CD14-positive monocyte (primary cell): ENCODE data around the gene APMAP. TPM values are rescaled to one million over a fixed set of nuclear protein-coding genes. Genes with fewer than 3 reads are reported as not detected.
"Not testable (repeated sequence)": the region's sequence is repeated elsewhere in the genome, so short reads cannot be mapped to it uniquely, and the experiment has no call there.

Experiments
- DNase-seq, 3 donors: peaks; one replicate each; pipeline ENCODE4 v3.0.0-alpha.2; 2011 to 2022
- H2AFZ ChIP-seq: 2 replicates; pipeline ENCODE4 v1.6.0; 2012; ENCODE audit warnings: mild to moderate bottlenecking, low read depth, low read length, inconsistent platforms; ENCODE audit not compliant: insufficient read depth, poor library complexity, severe bottlenecking
- H3K27ac ChIP-seq, 2 donors: 1 replicate in 1 of 2; 2 replicates in 1 of 2; pipeline ENCODE4 v1.5.1; 2012 to 2013; ENCODE audit warnings: low read length in 2 of 2, control low read depth in 1 of 2, inconsistent platforms in 1 of 2, low read depth in 1 of 2, mild to moderate bottlenecking in 1 of 2
- H3K27me3 ChIP-seq, 2 donors: one replicate each; pipeline versions ENCODE4 v1.6.0 to v1.6.1; 2011 to 2013; ENCODE audit warnings: low read length in 2 of 2; ENCODE audit not compliant: control insufficient read depth in 2 of 2, insufficient read depth in 2 of 2
- H3K36me3 ChIP-seq, 2 donors: replicated peaks in 1 of 2; 1 replicate in 1 of 2; 2 replicates in 1 of 2; pipeline versions ENCODE4 v1.5.1 to v1.6.1; 2012 to 2013; ENCODE audit warnings: low read length in 2 of 2, control low read depth in 1 of 2, inconsistent platforms in 1 of 2, mild to moderate bottlenecking in 1 of 2; ENCODE audit not compliant: insufficient read depth in 2 of 2, control insufficient read depth in 1 of 2
- H3K4me1 ChIP-seq, 2 donors: 1 replicate in 1 of 2; 2 replicates in 1 of 2; pipeline versions ENCODE4 v1.5.1 to v1.6.1; 2012 to 2013; ENCODE audit warnings: low read length in 2 of 2, control low read depth in 1 of 2, inconsistent platforms in 1 of 2, mild to moderate bottlenecking in 1 of 2, moderate library complexity in 1 of 2; ENCODE audit not compliant: insufficient read depth in 2 of 2, control insufficient read depth in 1 of 2
- H3K4me2 ChIP-seq: replicated peaks from 2 replicates; pipeline ENCODE3; 2012; ENCODE audit warnings: low read length, moderate library complexity, mild to moderate bottlenecking; ENCODE audit not compliant: poor library complexity, severe bottlenecking; ENCODE audit errors: extremely low read depth
- H3K4me3 ChIP-seq, 3 experiments: fragments of 200-600 bp in 1 of 3; sonication (generic) in 1 of 3; replicated peaks in 1 of 3; 1 replicate in 2 of 3; 2 replicates in 1 of 3; pipeline ENCODE4 v1.5.1; 2011 to 2013; ENCODE audit warnings: low read length in 3 of 3, mild to moderate bottlenecking in 3 of 3, control low read depth in 2 of 3, low read depth in 2 of 3, inconsistent platforms in 1 of 3, moderate library complexity in 1 of 3
- H3K79me2 ChIP-seq: 2 replicates; pipeline ENCODE4 v1.6.0; 2012; ENCODE audit warnings: mild to moderate bottlenecking, control low read depth, inconsistent platforms, low read length, moderate library complexity; ENCODE audit not compliant: insufficient read depth
- H3K9ac ChIP-seq: 2 replicates; pipeline ENCODE4 v1.6.0; 2017; ENCODE audit warnings: low read length, mild to moderate bottlenecking; ENCODE audit not compliant: insufficient read depth, poor library complexity, severe bottlenecking
- H3K9me3 ChIP-seq, 2 donors: replicated peaks in 1 of 2; 1 replicate in 1 of 2; 2 replicates in 1 of 2; pipeline versions ENCODE4 v1.5.1 to v1.6.1; 2012 to 2013; ENCODE audit warnings: low read length in 2 of 2, control low read depth in 1 of 2; ENCODE audit not compliant: control insufficient read depth in 1 of 2, insufficient read depth in 1 of 2
- H4K20me1 ChIP-seq: 2 replicates; pipeline ENCODE4 v1.6.0; 2012; ENCODE audit warnings: mild to moderate bottlenecking, low read length, control low read depth, moderate library complexity; ENCODE audit not compliant: insufficient read depth
- H3K27ac Mint-ChIP-seq, 7 donors: one replicate each; pipeline ENCODE4 v1.8.0; 2020; ENCODE audit warnings: mild to moderate bottlenecking in 7 of 7, mixed read lengths in 7 of 7, moderate library complexity in 6 of 7, inconsistent platforms in 2 of 7
- H3K27me3 Mint-ChIP-seq, 3 donors: one replicate each; pipeline ENCODE4 v1.8.0; 2021 to 2022; ENCODE audit warnings: low read depth in 3 of 3, mild to moderate bottlenecking in 3 of 3, mixed read lengths in 3 of 3, moderate library complexity in 3 of 3, inconsistent platforms in 1 of 3
- H3K36me3 Mint-ChIP-seq, 2 donors: one replicate each; pipeline ENCODE4 v1.8.0; 2020; ENCODE audit warnings: mixed read lengths in 2 of 2, inconsistent platforms in 1 of 2, mild to moderate bottlenecking in 1 of 2
- H3K4me1 Mint-ChIP-seq: one replicate; pipeline ENCODE4 v1.8.0; 2020; ENCODE audit warnings: mild to moderate bottlenecking, mixed read lengths
- H3K4me3 Mint-ChIP-seq, 2 donors: one replicate each; pipeline ENCODE4 v1.8.0; 2020; ENCODE audit warnings: mild to moderate bottlenecking in 2 of 2, mixed read lengths in 2 of 2, moderate library complexity in 1 of 2
- H3K9me3 Mint-ChIP-seq, 7 donors: one replicate each; pipeline ENCODE4 v1.8.0; 2020 to 2022; ENCODE audit warnings: mixed read lengths in 7 of 7, mild to moderate bottlenecking in 6 of 7, moderate library complexity in 6 of 7, inconsistent platforms in 2 of 7
- whole genome bisulfite sequencing: methylation state at CpG from one replicate; pipeline ENCODE4 v1.1.5; 2013; ENCODE audit warnings: missing lambda C conversion rate; ENCODE audit not compliant: insufficient coverage; 5-methylcytosine and 5-hydroxymethylcytosine counted together
- intact Hi-C, 2 donors: fragments of 100-400 bp; cut with micrococcal nuclease; formaldehyde crosslinking; loops; one replicate each; pipeline versions ENCODE4 v1.15.0 to v1.15.1; 2023
- polyA plus RNA-seq, 3 donors: library from polyadenylated mRNA; depleted of rRNA in 1 of 3; unstranded in 2 of 3; stranded (reverse) in 1 of 3; fragments of 300-500 nt in 2 of 3; fragments of >200 nt in 1 of 3; fragmentation: Illumina TruSeq in 2 of 3; gene quantifications; 1 replicate in 2 of 3; 2 replicates in 1 of 3; pipeline ENCODE4 v1.2.3, GENCODE V29; 2012 to 2021

Gene APMAP
- polyA plus RNA-seq, 3 donors, result 26.9 to 74.0 (median 73.2) TPM

GRCh38 chr20:24920706-24921105, 71.8 kb downstream of the APMAP start:
- H3K79me2 ChIP-seq, H3K9me3 Mint-ChIP-seq, H3K36me3 Mint-ChIP-seq, H3K4me3 ChIP-seq, H2AFZ ChIP-seq, H3K4me1 Mint-ChIP-seq, H3K9ac ChIP-seq, H3K9me3 ChIP-seq, H3K27me3 ChIP-seq, H4K20me1 ChIP-seq, H3K4me1 ChIP-seq, H3K27ac Mint-ChIP-seq, H3K4me2 ChIP-seq, H3K27ac ChIP-seq, intact Hi-C loops, DNase-seq, H3K36me3 ChIP-seq, H3K4me3 Mint-ChIP-seq: not testable (repeated sequence)
- H3K27me3 Mint-ChIP-seq, result peaks cover 2 to 12% (median 4%) of the 10 kb centered on the region in 3 donors
- no CpG with 5 or more reads among the region's 3 CpGs for WGBS

GRCh38 chr20:24919665-24920064, 72.9 kb downstream of the APMAP start:
- not testable (repeated sequence) for H3K36me3 ChIP-seq, H3K4me3 Mint-ChIP-seq, H2AFZ ChIP-seq, H3K9me3 ChIP-seq, H3K9ac ChIP-seq, H3K4me2 ChIP-seq, H3K27ac ChIP-seq, H4K20me1 ChIP-seq, H3K36me3 Mint-ChIP-seq, H3K27me3 ChIP-seq, H3K4me1 Mint-ChIP-seq, H3K4me3 ChIP-seq, H3K27ac Mint-ChIP-seq, DNase-seq, H3K4me1 ChIP-seq, H3K79me2 ChIP-seq, H3K9me3 Mint-ChIP-seq
- 97% methylated on average over 14 of the region's 15 CpGs for WGBS
- peaks cover 4 to 12% (median 6%) of the 10 kb centered on the region in 3 donors for H3K27me3 Mint-ChIP-seq
- intact Hi-C loops, result loop anchor here in 1 of 2 donors (5.0 to 10.0 kb wide), 2 partner anchors 817 to 1025 kb away; no protein-coding TSS in a partner anchor
